HG03095 (cell line): Measurements from ENCODE around the gene RNLS.
"Not testable (repeated sequence)": the region's sequence is repeated elsewhere in the genome, so short reads cannot be mapped to it uniquely, and the experiment has no call there.

Experiments
- ATAC-seq: cut with Tn5 transposase; IDR thresholded peaks from one replicate; pipeline ENCODE4 v1.9.1; 2021; ENCODE audit warnings: moderate library complexity; ENCODE audit not compliant: unreplicated experiment

The RNLS gene

GRCh38 chr10:88392222-88392621 lies 190.9 kb downstream of the RNLS start:
- ATAC-seq: peak; percentile 70

DNA sequence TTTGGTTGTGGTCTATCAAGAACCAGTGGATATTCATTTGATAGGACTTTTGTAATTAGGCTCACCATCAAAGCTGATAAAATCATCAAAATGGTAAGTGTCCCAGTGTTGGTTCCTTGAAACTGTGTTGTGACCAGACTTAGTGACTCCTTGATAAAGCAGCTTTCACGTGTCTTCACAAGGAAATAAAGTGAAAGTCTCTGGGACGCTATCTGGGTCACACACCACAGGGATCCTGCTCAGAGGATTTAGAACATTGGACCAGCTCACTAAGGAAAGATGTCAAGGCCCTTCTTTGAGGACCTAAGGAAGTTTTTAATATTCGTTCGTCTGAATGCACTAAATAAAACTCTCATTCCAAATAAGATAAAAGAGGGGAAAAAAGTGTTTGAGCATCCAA lies 193.1 kb downstream of the RNLS start:
- ATAC-seq: no peak

DNA sequence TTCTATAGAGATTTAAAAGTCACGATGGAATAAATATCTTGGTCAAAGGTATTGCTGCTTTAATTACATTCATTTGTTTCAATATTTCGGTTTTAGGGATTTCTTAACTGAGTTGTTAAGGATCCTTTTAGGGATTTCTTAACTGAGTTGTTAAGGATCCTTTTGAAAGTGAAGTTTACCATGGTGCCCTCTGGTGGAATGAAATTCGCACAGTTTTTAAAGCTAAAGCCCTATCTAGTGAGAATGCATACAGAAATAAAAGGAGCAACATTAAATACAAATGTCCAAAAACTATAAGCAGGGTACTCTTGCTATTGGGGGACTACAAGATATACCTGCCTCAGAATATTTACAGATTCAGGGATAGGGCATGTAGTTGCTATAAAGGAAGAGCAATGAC lies 193.7 kb downstream of the RNLS start:
- no peak for ATAC-seq

GRCh38 chr10:88388324-88388723 lies 194.8 kb downstream of the RNLS start:
- ATAC-seq: no peak

GRCh38 chr10:88386821-88387773 lies 196.0 kb downstream of the RNLS start:
- peak; percentile 41 for ATAC-seq

DNA sequence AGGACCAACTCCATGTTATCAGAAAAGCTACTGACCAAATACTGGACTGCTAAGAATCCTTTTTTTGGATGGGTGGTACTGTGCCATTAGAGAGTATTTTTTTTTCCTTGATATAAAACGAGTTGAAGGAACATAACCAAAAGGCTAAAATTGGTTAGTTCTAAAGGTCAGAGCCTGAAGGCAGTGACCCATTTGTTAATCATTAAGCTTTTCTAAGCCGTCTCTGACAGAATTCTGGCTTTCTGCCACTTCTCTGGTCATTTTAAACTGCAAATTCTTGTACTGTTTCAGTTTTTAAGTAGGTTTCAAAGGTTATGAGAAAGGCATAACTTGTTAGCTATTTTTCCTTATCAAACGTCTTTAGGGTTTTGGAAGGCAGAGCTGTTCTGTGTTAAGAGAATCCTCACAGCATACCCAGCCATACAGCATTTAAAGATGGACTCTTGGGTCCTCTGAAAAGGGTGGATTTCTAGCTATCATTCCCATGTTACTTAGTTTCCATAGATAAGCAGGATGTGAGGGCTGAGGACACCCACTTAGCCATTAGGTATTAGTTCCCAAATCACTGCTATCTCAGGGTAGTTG lies 196.8 kb downstream of the RNLS start:
- ATAC-seq: peak; percentile 31

GRCh38 chr10:88385601-88386203 lies 197.4 kb downstream of the RNLS start:
- ATAC-seq: peak; percentile 56

- ATAC-seq: no peak
Measured at GRCh38 chr10:88383276-88383675, 199.8 kb downstream of the RNLS start.

GRCh38 chr10:88382699-88383098 lies 200.4 kb downstream of the RNLS start:
- no peak for ATAC-seq

DNA sequence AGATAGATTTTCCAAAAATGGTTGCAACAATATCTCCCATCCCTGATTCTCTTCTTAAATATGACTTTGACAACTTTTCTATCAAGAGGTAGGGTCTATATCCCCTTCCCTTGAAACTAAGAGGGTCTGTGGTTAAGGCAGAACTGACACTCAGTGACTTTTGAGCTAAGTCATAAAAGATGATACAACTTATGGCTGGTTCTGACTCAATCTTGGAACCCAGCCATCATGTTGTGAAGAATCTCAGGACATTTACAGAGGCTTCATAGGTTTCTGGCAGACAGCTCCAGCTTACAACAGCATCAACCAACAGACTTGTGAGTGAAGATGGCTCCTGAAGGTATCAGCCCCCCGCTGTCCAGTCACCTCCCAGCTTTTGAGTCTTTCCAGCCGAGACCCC lies 203.5 kb downstream of the RNLS start:
- no peak for ATAC-seq

DNA sequence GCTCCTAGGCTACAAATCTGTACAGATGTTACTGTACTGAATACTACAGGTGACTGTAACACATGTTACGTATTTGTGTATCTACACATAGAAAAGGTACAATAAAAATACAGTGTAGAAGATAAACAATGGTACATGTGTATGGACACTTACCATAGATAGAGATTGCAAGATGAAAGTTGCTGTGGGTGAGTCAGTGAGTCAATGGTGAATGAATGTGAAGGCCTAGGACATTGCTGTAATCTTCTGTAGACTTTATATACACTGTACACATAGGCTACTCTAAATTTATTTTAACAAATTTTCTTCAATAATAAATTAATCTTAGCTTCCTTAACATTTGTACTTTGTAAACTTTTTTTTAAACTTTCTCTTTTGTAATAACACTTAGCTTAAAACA lies 205.6 kb downstream of the RNLS start:
- ATAC-seq: no peak

DNA sequence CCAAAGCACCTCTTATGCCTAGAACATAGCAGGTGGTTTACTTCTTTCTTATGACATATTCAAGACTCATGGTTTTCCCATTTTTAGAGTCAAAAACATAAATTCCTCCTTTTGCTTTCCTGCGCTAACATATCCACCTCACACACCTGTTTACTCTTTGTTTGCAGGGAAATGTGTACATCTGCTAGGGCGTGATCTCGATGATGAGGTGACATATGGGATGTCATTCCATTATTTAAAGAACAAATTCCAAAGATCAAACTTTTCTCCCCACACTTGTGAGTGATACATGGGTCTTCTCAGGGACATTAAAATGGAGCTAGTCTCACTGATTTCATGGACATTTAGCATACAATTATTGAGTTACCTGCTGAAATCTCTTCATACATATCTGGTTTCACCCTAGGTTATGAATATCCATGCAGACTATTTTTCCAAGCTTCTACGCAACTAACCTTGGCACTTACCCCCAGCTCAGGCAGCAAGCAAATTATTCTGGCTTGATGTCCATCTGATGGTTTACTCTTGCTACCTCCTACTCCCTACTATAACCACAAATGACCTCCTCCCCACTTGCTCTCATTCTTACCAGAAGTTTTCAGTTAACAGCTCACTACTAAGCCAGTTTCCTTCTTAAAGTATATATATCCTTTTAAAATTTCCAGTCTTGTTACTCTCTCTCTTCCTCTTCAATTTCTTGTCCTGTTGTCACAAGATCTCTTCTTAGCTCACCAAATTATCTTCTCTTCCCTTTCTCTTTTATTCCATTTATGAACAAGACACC lies 208.5 kb downstream of the RNLS start:
- ATAC-seq: no peak

GRCh38 chr10:88372881-88373592 lies 210.1 kb downstream of the RNLS start:
- no peak for ATAC-seq

- no peak for ATAC-seq
Measured at GRCh38 chr10:88372051-88372715, 210.9 kb downstream of the RNLS start.

DNA sequence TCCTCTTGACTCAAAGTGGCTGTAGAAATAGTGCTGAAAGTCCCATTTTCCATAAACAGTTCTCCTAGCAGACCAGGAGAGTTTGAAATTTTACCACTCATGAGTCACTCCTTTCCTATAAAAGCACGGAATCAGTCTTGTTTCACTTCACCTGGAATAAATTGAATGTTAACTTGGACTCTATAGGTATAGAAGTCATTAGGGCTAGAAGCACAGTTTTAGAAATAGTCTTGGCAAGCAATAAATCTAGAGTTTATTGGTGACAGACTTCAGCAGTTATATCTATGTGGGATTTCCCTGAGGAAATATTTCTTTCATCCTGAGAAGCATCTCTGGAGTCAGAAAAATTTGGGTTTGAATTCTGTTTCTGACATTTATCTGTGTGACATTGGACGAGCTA lies 212.4 kb downstream of the RNLS start:
- no peak for ATAC-seq

DNA sequence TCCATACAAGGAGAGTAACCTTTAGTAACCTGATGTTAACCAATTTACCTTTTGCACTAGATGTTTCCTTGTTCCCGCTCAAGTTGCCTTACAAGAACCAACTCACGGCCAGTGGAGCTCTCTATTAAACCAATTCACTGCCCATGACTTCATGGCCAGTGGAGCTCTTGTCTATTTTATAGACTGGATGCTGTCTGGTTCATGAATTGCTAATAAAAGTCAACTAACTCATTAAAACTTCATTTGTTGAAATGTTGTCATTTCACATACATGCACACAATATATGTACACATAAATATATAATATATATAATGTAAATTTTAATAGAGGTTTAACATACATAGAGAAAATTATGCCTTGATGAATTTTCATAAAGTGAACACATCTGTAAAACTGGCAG lies 216.3 kb downstream of the RNLS start:
- ATAC-seq: no peak

DNA sequence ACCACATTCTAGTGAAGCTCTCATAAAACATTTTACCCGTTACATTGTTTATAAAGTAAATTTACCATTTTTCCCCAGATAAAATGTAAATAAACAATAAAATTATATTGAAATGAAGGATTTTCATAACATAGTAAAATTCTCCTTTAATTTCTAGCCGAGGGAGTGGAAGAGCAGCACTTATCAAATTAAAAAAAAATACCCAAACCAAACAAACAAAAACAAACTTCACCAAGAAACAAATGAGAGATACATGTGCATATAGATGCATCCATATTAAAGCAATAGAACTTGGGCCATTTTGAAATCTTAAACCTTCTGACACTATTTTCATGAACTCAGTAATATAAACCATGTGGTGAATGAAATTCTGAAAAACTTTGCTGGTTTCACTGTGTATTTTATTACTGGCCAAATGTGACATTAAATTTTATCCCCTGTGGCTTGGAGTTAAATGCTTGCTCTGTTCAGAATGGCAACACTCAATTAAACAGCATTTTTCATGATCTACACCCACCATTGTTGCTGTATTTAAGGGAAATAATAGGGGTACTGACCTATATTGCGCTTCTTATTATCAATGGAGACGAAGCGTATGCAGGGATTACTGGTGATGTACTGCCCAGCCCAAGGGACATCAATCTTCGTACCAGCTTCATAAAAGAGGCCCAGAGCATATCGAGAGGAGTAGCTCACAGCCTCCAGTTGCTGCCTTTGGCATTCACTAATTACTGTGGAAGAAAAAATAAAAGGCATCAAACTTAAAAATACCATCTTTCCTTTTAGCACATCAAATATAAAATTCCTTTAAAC lies 220.9 kb downstream of the RNLS start:
- ATAC-seq: no peak

DNA sequence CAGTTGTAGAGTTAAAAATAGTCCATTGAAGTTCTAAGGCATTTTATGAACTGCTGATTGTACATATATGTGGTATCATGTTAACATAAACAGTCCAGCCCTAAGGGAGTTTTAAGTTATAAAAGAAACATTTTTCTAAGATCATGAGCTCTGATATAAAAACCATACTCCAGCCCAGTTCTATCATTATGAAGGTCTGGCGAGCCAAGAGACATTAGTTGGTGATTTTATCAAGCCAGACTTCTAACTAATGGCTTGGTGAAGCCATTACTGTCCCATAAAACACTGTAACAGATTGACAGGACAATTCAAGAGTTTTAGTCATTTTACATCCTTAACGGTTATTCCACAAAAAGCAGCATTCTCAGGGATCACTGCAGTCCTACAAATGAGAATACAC lies 221.6 kb downstream of the RNLS start:
- ATAC-seq: no peak

DNA sequence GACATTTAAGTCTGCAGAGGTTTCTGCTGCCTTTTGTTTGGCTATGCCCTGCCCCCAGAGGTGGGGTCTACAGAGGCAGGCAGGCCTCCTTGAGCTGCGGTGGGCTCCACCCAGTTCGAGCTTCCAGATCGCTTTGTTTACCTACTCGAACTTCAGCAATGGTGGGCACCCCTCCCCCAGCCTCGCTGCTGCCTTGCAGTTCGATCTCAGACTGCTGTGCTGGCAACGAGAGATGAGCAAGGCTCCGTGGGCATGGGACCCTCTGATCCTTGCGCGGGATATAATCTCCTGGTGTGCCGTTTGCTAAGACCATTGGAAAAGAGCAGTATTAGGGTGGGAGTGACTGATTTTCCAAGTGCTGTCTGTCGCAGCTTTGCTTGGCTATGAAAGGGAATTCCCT lies 227.4 kb downstream of the RNLS start:
- not testable (repeated sequence) for ATAC-seq
